ENCODE measurements around the gene EMD. TPM values are rescaled to one million over a fixed set of nuclear protein-coding genes. Genes with fewer than 3 reads are reported as not detected.
"Not testable (repeated sequence)": the region's sequence is repeated elsewhere in the genome, so short reads cannot be mapped to it uniquely, and the experiment has no call there.

Gene EMD
- total RNA-seq, 1 experiment from 2014 or later, result 69.3 TPM

GRCh38 chrX:154396363-154396762 lies 17.3 kb downstream of the EMD start:
- DNase-seq (ENCODE audit: low spot score), result not testable (repeated sequence)

- no peak for DNase-seq (ENCODE audit: low spot score)
Observed at GRCh38 chrX:154396973-154397887, 18.1 kb downstream of the EMD start.

GRCh38 chrX:154397888-154398667 lies 19.0 kb downstream of the EMD start, which contains the start of gene RPL10:
Gene RPL10, plus strand, starts transcription at chrX:154398377. Its CDS starts 143 bp downstream, at chrX:154398520.
- peak; percentile 97 for DNase-seq (ENCODE audit: low spot score)

GRCh38 chrX:154398668-154399526 lies 19.8 kb downstream of the EMD start:
- peak; percentile 77 for DNase-seq (ENCODE audit: low spot score)

- no peak for DNase-seq (ENCODE audit: low spot score)
Observed at GRCh38 chrX:154399527-154400368, 20.7 kb downstream of the EMD start.

GRCh38 chrX:154400369-154400817 lies 21.3 kb downstream of the EMD start:
- not testable (repeated sequence) for DNase-seq (ENCODE audit: low spot score)

- peak; percentile 47 for DNase-seq (ENCODE audit: low spot score)
Observed at GRCh38 chrX:154401045-154401799, 22.1 kb downstream of the EMD start.

- DNase-seq (ENCODE audit: low spot score), result no peak
Observed at GRCh38 chrX:154401918-154402621, 23.0 kb downstream of the EMD start.

GRCh38 chrX:154402622-154403127 lies 23.6 kb downstream of the EMD start:
- no peak for DNase-seq (ENCODE audit: low spot score)

GRCh38 chrX:154403192-154403591 lies 24.1 kb downstream of the EMD start:
- DNase-seq (ENCODE audit: low spot score), result no peak

- no peak for DNase-seq (ENCODE audit: low spot score)
Observed at GRCh38 chrX:154403858-154404257, 24.8 kb downstream of the EMD start.

GRCh38 chrX:154404625-154405192 lies 25.6 kb downstream of the EMD start:
- DNase-seq (ENCODE audit: low spot score), result no peak

GRCh38 chrX:154408659-154409221 lies 29.6 kb downstream of the EMD start:
- DNase-seq (ENCODE audit: low spot score), result no peak

GRCh38 chrX:154409222-154409871 lies 30.3 kb downstream of the EMD start, which contains the start of gene DNASE1L1:
Gene DNASE1L1, minus strand, starts transcription at chrX:154409254. Its CDS starts 3,686 bp downstream, at chrX:154405568.
- DNase-seq (ENCODE audit: low spot score), result peak; percentile 84

GRCh38 chrX:154411981-154412340 lies 32.9 kb downstream of the EMD start:
- DNase-seq (ENCODE audit: low spot score), result peak; percentile 50

- no peak for DNase-seq (ENCODE audit: low spot score)
Observed at GRCh38 chrX:154412468-154412867, 33.4 kb downstream of the EMD start.

- DNase-seq (ENCODE audit: low spot score), result no peak
Observed at GRCh38 chrX:154413142-154413541, 34.0 kb downstream of the EMD start.

GRCh38 chrX:154417157-154417556 lies 38.1 kb downstream of the EMD start:
- peak; percentile 78 for DNase-seq (ENCODE audit: low spot score)
